SK-N-SH (cell line): ENCODE measurements around the gene ATF6.

ENCODE experiments used
- CHD2 ChIP-seq: fragments of 150-350 bp; IDR thresholded peaks from 2 replicates; pipeline ENCODE4 v1.6.1; 2018; ENCODE audit warnings: low read length; ENCODE audit not compliant: partially characterized antibody
- EP300 ChIP-seq, 2 experiments: IDR thresholded peaks; 2 replicates each; pipeline versions ENCODE4 v1.4.0 to v1.6.1; 2012; ENCODE audit warnings: borderline replicate concordance in 1 of 2, low read depth in 1 of 2, low read length in 1 of 2
- FOXM1 ChIP-seq: IDR thresholded peaks from 2 replicates; pipeline ENCODE4 v1.4.0; 2012; ENCODE audit warnings: low read depth, mild to moderate bottlenecking
- GATA2 ChIP-seq: sonication (generic); formaldehyde crosslinking; IDR thresholded peaks from 2 replicates; pipeline ENCODE4 v1.5.0; 2020; ENCODE audit warnings: mild to moderate bottlenecking, missing genetic modification reagents
- JUND ChIP-seq: IDR thresholded peaks from 2 replicates; pipeline ENCODE4 v1.4.0; 2012
- POLR2AphosphoS5 ChIP-seq: IDR thresholded peaks from 2 replicates; pipeline ENCODE4 v1.6.1; 2012; ENCODE audit warnings: low read depth, low read length
- RFX5 ChIP-seq: IDR thresholded peaks from 2 replicates; pipeline ENCODE4 v1.6.1; 2012; ENCODE audit warnings: mild to moderate bottlenecking, improper control_type of control experiment, low read length
- SIN3A ChIP-seq: IDR thresholded peaks from 2 replicates; pipeline ENCODE4 v1.6.1; 2012; ENCODE audit warnings: low read depth, mild to moderate bottlenecking, low read length, moderate library complexity, borderline replicate concordance
- TF ChIP-seq, protein P1 (sequence below): fragments of 200-600 bp; sonication (generic); IDR thresholded peaks from 2 replicates; pipeline ENCODE4 v1.6.1; 2017; ENCODE audit warnings: antibody characterized with exemption, mild to moderate bottlenecking, moderate library complexity
- TF ChIP-seq, protein P2 (sequence below): IDR thresholded peaks from 2 replicates; pipeline ENCODE4 v1.4.0; 2012; ENCODE audit warnings: low read depth, borderline replicate concordance
- TF ChIP-seq, protein P3 (sequence below): fragments of 150-350 bp; IDR thresholded peaks from 2 replicates; pipeline ENCODE4 v1.6.1; 2017; ENCODE audit warnings: antibody characterized with exemption, low read length, low read depth, borderline replicate concordance

DNA sequence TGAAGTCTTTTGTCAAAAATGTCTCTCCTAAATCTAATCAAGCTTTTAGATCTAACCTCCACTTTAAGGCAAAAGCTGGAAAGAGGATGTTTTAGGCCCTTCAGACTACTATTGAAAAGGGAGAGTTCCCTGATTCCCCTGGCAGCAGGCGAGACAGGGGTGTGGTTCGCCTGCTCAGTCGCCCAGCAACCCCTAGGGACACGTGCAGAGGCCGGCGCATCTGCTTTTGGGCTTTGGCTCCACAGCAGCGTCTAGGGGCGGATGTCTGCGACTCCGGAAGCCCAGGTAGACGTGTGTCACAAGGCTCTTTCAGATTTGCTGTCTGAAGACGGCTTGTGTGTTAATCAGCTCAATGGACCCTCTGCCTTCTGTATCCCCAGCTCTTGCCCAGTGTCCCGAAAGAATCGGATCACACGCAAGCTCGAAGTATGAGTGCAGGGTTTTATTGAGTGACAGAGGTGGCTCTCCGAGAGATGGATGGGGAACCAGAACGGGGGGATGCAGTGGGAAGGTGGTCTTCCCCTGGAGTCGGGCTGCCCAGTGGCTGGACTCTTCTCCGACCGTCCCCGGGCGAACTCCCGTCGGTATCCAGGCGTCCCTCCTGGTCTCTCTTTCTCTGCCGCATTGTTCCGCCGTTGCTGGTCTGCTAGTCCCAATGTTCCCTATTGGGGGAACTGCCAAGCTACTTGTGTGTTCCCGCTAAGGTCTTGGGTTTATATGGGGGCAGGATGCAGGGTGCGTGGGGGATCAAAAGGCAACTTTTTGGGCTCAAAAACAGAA is 212.1 kb downstream of the ATF6 start:
- no peak for TF ChIP-seq CHD2
- TF ChIP-seq, protein P1, sequence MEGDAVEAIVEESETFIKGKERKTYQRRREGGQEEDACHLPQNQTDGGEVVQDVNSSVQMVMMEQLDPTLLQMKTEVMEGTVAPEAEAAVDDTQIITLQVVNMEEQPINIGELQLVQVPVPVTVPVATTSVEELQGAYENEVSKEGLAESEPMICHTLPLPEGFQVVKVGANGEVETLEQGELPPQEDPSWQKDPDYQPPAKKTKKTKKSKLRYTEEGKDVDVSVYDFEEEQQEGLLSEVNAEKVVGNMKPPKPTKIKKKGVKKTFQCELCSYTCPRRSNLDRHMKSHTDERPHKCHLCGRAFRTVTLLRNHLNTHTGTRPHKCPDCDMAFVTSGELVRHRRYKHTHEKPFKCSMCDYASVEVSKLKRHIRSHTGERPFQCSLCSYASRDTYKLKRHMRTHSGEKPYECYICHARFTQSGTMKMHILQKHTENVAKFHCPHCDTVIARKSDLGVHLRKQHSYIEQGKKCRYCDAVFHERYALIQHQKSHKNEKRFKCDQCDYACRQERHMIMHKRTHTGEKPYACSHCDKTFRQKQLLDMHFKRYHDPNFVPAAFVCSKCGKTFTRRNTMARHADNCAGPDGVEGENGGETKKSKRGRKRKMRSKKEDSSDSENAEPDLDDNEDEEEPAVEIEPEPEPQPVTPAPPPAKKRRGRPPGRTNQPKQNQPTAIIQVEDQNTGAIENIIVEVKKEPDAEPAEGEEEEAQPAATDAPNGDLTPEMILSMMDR, result no peak
- TF ChIP-seq EP300 (IDR thresholded peaks at IDR 0.05; ENCODE audit: borderline replicate concordance in 1 of 2, low read depth in 1 of 2, low read length in 1 of 2), result no peak
- TF ChIP-seq POLR2AphosphoS5, result no peak
- TF ChIP-seq, protein P2, sequence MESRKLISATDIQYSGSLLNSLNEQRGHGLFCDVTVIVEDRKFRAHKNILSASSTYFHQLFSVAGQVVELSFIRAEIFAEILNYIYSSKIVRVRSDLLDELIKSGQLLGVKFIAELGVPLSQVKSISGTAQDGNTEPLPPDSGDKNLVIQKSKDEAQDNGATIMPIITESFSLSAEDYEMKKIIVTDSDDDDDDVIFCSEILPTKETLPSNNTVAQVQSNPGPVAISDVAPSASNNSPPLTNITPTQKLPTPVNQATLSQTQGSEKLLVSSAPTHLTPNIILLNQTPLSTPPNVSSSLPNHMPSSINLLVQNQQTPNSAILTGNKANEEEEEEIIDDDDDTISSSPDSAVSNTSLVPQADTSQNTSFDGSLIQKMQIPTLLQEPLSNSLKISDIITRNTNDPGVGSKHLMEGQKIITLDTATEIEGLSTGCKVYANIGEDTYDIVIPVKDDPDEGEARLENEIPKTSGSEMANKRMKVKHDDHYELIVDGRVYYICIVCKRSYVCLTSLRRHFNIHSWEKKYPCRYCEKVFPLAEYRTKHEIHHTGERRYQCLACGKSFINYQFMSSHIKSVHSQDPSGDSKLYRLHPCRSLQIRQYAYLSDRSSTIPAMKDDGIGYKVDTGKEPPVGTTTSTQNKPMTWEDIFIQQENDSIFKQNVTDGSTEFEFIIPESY, result no peak
- no peak for TF ChIP-seq SIN3A
- no peak for TF ChIP-seq JUND
- TF ChIP-seq, protein P3, sequence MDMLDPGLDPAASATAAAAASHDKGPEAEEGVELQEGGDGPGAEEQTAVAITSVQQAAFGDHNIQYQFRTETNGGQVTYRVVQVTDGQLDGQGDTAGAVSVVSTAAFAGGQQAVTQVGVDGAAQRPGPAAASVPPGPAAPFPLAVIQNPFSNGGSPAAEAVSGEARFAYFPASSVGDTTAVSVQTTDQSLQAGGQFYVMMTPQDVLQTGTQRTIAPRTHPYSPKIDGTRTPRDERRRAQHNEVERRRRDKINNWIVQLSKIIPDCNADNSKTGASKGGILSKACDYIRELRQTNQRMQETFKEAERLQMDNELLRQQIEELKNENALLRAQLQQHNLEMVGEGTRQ, result no peak
- TF ChIP-seq RFX5, result no peak
- no peak for TF ChIP-seq GATA2
- no peak for TF ChIP-seq FOXM1
